ENCODE measurements around the gene CELF2.

CELF2 gene

GRCh38 chr10:11206676-11207559 lies 189.2 kb downstream of the CELF2 start:
- no peak for DNase-seq

GRCh38 chr10:11207560-11207844 lies 189.8 kb downstream of the CELF2 start:
- no peak for DNase-seq

DNA sequence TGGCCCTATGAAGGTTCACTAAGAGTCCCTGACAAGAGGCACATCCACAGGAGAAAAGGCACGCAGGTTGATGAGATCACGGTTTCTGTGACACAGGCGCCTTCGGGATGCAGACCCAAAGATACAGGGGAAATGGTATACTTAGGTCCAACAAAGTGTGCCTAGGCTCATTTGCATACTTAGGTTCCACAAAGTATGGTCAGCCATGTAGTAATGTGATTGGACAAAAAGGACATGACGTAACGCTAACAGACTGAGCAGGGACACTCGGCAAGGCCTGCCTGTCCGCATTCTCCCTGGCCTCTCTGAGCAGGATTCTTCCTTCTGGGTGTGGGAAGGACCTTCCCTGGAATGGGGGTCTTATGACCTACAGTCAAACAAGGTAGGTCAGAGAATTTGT lies 190.6 kb downstream of the CELF2 start:
- DNase-seq: no peak

DNA sequence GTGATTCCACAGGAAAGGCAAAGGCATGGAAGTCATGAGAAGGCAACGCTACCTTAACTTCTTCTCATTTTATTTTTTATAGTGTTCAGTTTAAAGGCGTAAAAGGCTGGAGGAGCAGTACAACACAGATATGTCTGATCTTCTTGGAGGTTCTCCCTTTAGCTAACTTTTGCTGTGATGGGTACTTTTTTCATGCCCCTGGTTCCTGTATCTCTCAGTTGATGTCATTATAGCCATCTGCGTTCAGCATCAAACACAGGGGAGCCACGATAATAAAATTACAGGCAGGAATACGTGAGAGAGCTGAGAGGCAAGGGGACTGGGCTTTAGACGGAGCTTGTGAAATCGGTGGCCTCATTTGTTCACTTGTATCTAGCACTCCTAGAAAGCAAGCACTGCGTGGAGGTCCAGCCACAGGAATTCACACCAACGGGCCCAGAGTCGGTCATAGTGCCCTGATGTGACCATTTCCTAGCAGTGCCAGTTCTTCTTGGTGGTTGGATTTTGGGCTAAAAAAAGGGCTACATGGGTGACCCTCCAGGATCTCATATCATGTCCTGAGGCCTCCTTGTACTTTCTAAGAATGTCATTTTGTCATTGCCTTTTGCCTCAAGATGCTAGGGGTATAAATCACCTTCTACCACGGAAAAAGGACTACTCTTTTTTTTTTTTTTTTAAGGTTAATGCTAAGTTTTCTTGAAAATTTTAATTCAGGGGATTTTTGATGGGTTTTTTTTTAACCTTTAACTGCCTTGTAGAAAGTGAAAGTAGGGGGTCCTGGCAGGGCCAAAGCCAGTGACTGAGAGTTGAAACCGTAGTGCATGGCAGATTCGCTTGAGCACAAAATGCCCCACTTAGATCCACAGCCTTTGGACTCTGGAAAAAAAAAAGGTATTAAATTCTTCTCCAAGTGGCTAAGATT lies 191.5 kb downstream of the CELF2 start:
- no peak for DNase-seq

GRCh38 chr10:11209830-11210181 lies 192.1 kb downstream of the CELF2 start:
- no peak for DNase-seq

GRCh38 chr10:11210211-11210922 lies 192.7 kb downstream of the CELF2 start:
- DNase-seq: no peak

DNA sequence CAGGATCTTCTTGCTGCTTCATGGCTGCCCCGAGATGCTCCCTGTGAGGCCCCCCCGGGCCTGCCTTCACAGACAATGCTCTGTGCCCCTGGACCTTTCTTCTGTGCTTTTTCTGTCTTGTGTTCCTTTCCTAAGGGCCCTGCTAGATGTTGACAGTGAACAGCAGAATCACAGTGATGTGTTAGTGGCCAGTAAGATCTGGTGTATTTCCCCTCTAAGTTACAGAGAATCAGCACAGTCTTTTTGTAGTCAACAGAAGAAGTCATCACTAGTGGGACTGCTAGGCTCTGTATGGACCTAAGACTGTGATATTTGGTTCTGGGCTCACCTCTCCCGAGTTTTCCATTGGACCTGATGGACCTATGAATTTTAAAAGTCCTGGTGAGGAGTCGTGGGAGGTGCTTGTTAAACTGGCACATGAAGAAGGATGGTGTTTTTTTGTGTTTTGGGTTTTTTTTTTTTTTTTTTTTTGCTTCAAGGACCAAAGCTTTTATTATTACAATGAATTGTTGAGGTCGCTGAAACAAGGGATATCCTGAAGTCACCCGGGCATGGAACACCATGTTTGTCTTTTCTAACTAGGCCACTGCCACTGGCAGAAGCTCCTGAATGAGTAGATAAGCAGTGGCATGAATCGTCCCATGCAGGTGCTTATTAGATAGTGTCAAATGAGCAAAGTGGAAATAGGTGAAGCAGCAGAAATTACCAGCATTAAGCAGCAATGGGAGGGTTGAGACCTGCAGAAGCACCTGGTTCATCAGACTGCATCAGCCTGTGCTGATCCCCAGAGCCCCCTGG lies 194.8 kb downstream of the CELF2 start:
- no peak for DNase-seq

- DNase-seq: peak; percentile 33
Measured at GRCh38 chr10:11213137-11213536, 195.5 kb downstream of the CELF2 start.

GRCh38 chr10:11214407-11214806 lies 196.7 kb downstream of the CELF2 start:
- no peak for DNase-seq

DNA sequence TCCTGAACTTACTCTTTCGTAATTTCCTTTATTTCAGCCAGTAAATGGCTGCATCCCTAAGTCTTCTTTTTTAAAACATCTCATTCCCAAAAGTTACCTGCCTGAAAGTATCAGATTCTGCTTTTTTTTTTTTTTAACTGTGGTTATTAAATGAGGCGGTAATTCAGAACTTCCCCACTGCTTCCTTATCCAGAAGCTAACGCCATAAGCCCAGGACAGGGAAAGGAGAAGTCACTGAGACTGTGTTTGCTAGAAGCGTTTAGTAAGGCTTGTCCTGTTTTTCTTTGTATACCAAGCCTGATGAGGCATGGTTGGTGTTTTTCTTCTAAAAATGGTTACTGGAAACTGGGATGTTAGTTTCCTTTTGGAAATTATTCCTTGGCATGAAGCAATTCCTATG lies 197.8 kb downstream of the CELF2 start:
- no peak for DNase-seq

- no peak for DNase-seq
Measured at GRCh38 chr10:11217521-11217920, 199.8 kb downstream of the CELF2 start.

DNA sequence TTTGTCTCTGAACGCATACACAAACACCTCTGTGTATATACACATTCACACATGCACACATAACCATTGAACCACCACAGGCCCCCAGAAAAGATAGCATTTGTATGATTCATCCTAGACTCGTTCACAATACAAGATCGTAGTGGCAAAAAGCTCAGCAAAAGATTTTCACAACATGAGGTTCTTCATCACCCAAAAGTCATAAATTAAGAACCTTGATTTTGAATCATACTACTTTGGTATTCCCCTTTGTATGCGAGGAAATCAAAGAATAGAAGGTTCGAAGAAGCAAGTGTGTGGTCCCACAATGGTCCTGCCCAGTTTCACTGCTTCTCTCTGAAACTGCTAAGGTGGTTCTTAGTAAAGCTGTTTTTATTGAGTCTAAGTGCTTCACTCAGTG lies 200.7 kb downstream of the CELF2 start:
- no peak for DNase-seq

- no peak for DNase-seq
Measured at GRCh38 chr10:11219431-11219830, 201.8 kb downstream of the CELF2 start.

- no peak for DNase-seq
Measured at GRCh38 chr10:11223081-11223480, 205.4 kb downstream of the CELF2 start.

- DNase-seq: no peak
Measured at GRCh38 chr10:11223507-11224140, 206.0 kb downstream of the CELF2 start.

- no peak for DNase-seq
Measured at GRCh38 chr10:11224321-11224720, 206.6 kb downstream of the CELF2 start.

DNA sequence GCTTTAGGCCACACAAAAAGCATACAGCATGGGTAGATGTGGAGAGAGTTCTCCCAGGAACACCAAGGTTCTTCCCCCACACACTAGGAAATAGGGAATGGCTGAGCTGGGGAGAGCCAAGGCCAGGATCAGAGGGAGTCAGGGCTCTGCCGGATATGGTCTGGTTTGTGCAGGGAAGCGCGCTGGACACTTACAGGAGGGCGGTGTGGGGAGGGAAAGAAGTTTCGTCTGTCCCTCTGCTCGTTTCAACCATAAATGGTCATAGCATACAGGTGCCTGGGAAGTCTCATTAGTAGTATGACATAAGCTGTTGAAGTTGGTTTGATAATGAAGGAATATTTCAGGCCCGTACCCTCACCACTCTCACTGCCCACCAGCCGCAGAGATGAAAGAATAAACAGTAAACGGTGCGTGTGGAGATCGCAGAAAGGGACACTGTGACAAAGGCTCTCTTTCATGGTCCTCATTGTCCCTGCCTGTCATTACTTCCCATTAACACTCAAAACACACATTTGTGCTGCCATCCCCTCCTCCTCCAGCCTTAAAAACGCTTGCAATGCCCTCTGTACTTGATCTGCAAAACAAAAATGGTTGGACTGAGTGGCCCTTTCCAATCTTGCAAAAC lies 207.2 kb downstream of the CELF2 start:
- DNase-seq: no peak

- no peak for DNase-seq
Measured at GRCh38 chr10:11225935-11226334, 208.3 kb downstream of the CELF2 start.

- no peak for DNase-seq
Measured at GRCh38 chr10:11227103-11227502, 209.4 kb downstream of the CELF2 start.

GRCh38 chr10:11229893-11230292 lies 212.2 kb downstream of the CELF2 start:
- DNase-seq: no peak

GRCh38 chr10:11230498-11231167 lies 213.0 kb downstream of the CELF2 start:
- no peak for DNase-seq
